Ishikawa (cell line): ENCODE data around the gene PRL.

ENCODE experiments used
- CEBPB ChIP-seq: IDR thresholded peaks from 2 replicates; pipeline ENCODE4 v1.6.1; 2012
- CREB1 ChIP-seq: IDR thresholded peaks from 2 replicates; pipeline ENCODE4 v1.6.1; 2012; ENCODE audit warnings: low read depth
- EGR1 ChIP-seq: IDR thresholded peaks from 2 replicates; pipeline ENCODE4 v1.6.1; 2012
- EP300 ChIP-seq: IDR thresholded peaks from 2 replicates; pipeline ENCODE4 v1.6.1; 2012; ENCODE audit warnings: borderline replicate concordance
- FOXM1 ChIP-seq: IDR thresholded peaks from 2 replicates; pipeline ENCODE4 v1.6.1; 2012; ENCODE audit warnings: low read depth, borderline replicate concordance
- MAX ChIP-seq: IDR thresholded peaks from 2 replicates; pipeline ENCODE4 v1.6.1; 2012
- NFIC ChIP-seq: IDR thresholded peaks from 2 replicates; pipeline ENCODE4 v1.6.1; 2012
- RAD21 ChIP-seq: IDR thresholded peaks from 2 replicates; pipeline ENCODE4 v1.6.1; 2012; ENCODE audit warnings: low read depth
- REST ChIP-seq: IDR thresholded peaks from 2 replicates; pipeline ENCODE4 v1.6.1; 2012; ENCODE audit warnings: low read depth, mild to moderate bottlenecking
- TAF1 ChIP-seq: IDR thresholded peaks from 2 replicates; pipeline ENCODE4 v1.6.1; 2012; ENCODE audit warnings: low read depth, mild to moderate bottlenecking
- TCF12 ChIP-seq: IDR thresholded peaks from 2 replicates; pipeline ENCODE4 v1.6.1; 2012; ENCODE audit warnings: low read depth
- TEAD4 ChIP-seq: IDR thresholded peaks from 2 replicates; pipeline ENCODE4 v1.6.1; 2012
- USF1 ChIP-seq: IDR thresholded peaks from 2 replicates; pipeline ENCODE4 v1.6.1; 2012
- YY1 ChIP-seq: IDR thresholded peaks from 2 replicates; pipeline ENCODE4 v1.6.1; 2012; ENCODE audit warnings: low read depth
- ZBTB7A ChIP-seq: IDR thresholded peaks from 2 replicates; pipeline ENCODE4 v1.6.1; 2012; ENCODE audit warnings: low read depth

Gene PRL

GRCh38 chr6:22237526-22237925 is 59.3 kb downstream of the PRL start:
- TF ChIP-seq TAF1 (no peak), MAX (no peak), EGR1 (no peak), YY1 (no peak), ZBTB7A (no peak), RAD21 (no peak), NFIC (no peak), CREB1 (no peak), EP300 (no peak), REST (no peak), FOXM1 (no peak), USF1 (no peak), TEAD4 (no peak), TCF12 (no peak), CEBPB (no peak)
